Endothelial cell of umbilical vein (primary cell): ENCODE measurements around the gene DMXL2.

Source experiments
- CTCF ChIP-seq, 2 donors: IDR thresholded peaks; 1 replicate in 1 of 2; 2 replicates in 1 of 2; pipeline ENCODE4 v1.5.1; 2011; ENCODE audit warnings: low read length in 2 of 2, mild to moderate bottlenecking in 2 of 2, moderate library complexity in 2 of 2, control low read depth in 1 of 2, inconsistent platforms in 1 of 2, low read depth in 1 of 2; ENCODE audit not compliant: insufficient read depth in 1 of 2; ENCODE audit errors: extremely low read depth in 1 of 2
- EZH2 ChIP-seq: IDR thresholded peaks from 2 replicates; pipeline ENCODE4 v1.6.1; 2012; ENCODE audit warnings: borderline replicate concordance, low read depth, mild to moderate bottlenecking, moderate library complexity, low read length, inconsistent platforms; ENCODE audit not compliant: severe bottlenecking
- FOS ChIP-seq: IDR thresholded peaks from 2 replicates; pipeline ENCODE4 v1.6.1; 2011; ENCODE audit warnings: mild to moderate bottlenecking, low read length, moderate library complexity, borderline replicate concordance; ENCODE audit not compliant: insufficient read depth
- GATA2 ChIP-seq: IDR thresholded peaks from 2 replicates; pipeline ENCODE4 v1.7.0; 2011; ENCODE audit warnings: low read depth, mild to moderate bottlenecking, moderate library complexity, mixed read lengths, low read length; ENCODE audit not compliant: insufficient read length, insufficient read depth
- JUN ChIP-seq: IDR thresholded peaks from 2 replicates; pipeline ENCODE4 v1.6.1; 2011; ENCODE audit warnings: borderline replicate concordance, low read depth; ENCODE audit not compliant: insufficient read length, insufficient read depth
- MAX ChIP-seq: IDR thresholded peaks from 2 replicates; pipeline ENCODE4 v1.6.1; 2011; ENCODE audit not compliant: insufficient read depth, insufficient read length
- POLR2A ChIP-seq: IDR thresholded peaks from 2 replicates; pipeline ENCODE4 v1.6.1; 2012; ENCODE audit warnings: low read depth, mild to moderate bottlenecking, control low read depth, low read length
- POLR2AphosphoS5 ChIP-seq: IDR thresholded peaks from 2 replicates; pipeline ENCODE4 v1.6.1; 2012; ENCODE audit warnings: low read depth, mild to moderate bottlenecking, control low read depth, low read length, moderate library complexity; ENCODE audit not compliant: insufficient read depth

GRCh38 chr15:51658664-51659063 lies 36.1 kb upstream of the DMXL2 start:
- TF ChIP-seq POLR2A (no peak), CTCF (IDR thresholded peaks at IDR 0.05; ENCODE audit: extremely low read depth in 1 of 2, insufficient read depth in 1 of 2, low read depth in 1 of 2, low read length in 2 of 2) (no peak), JUN (no peak), FOS (no peak), POLR2AphosphoS5 (no peak), EZH2 (no peak), GATA2 (no peak), MAX (no peak)
